ENCODE data around the gene KIF14. TPM values are rescaled to one million over a fixed set of nuclear protein-coding genes. Genes with fewer than 3 reads are reported as not detected.

Gene KIF14
- total and polyA plus RNA-seq, 2 of the 8 experiments (the other 6 are each of a cell fraction or from before 2014, with no cell fraction given), result 2.6 to 23.3 TPM

DNA sequence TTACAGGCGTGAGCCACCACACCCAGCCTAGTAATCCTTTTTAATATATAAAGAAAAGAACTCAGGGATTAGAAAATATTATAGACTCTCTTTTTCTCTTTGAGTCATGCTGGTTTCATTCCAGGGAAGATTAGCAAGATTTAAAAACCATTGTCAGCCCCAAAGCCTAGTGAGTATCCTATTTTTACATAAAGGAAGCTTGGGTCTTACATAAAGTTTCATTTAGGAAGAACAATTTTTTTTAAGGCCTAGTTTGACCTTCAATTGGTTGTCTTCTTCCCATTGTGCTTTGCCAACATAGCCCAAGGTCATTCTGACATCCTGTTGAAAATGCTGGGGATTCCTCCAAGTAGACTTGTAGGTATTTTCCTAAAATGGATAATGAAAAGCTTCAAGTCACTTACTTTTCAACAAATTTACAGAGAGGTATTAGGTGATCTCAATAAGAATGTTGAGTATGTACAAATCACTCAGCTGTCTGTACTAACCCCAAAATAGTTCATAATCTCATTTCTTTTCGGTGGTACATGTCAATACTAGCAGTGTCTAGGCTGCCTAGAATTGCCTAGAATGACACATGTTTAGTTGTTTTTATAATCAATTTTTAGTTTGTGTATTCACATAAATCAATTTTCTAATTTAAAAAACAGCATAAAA lies 4.3 kb upstream of the KIF14 start (continued):
- no peak for TF ChIP-seq TCF12 (IDR thresholded peaks at IDR 0.05; ENCODE audit: low read depth, low read length)
- TF ChIP-seq POLR2A (IDR thresholded peaks at IDR 0.05; ENCODE audit: control extremely low read depth in 1 of 2, low read depth in 2 of 2, low read length in 2 of 2), result no peak
- TF ChIP-seq HDAC6 (IDR thresholded peaks at IDR 0.05; ENCODE audit: low read depth, low read length), result no peak
- no peak for TF ChIP-seq CBX5 (IDR thresholded peaks at IDR 0.05; ENCODE audit: low read depth, low read length)
- no peak for TF ChIP-seq CTBP2 (IDR thresholded peaks at IDR 0.05; ENCODE audit: borderline replicate concordance, insufficient read depth, insufficient read length, low read length)
- TF ChIP-seq TEAD4 (IDR thresholded peaks at IDR 0.05; ENCODE audit: low read depth, low read length), result no peak
- TF ChIP-seq USF2 (IDR thresholded peaks at IDR 0.05; ENCODE audit: low read length), result no peak

All from H1 (cell line).